Measurements from ENCODE around the gene SCCPDH. TPM values are rescaled to one million over a fixed set of nuclear protein-coding genes. Genes with fewer than 3 reads are reported as not detected.
A peak's percentile ranks its signal among the peaks of the same experiment; 100 is the strongest.

The SCCPDH gene
- total and polyA plus RNA-seq, 2 experiments from 2014 or later: 44.2 to 44.8 TPM

DNA sequence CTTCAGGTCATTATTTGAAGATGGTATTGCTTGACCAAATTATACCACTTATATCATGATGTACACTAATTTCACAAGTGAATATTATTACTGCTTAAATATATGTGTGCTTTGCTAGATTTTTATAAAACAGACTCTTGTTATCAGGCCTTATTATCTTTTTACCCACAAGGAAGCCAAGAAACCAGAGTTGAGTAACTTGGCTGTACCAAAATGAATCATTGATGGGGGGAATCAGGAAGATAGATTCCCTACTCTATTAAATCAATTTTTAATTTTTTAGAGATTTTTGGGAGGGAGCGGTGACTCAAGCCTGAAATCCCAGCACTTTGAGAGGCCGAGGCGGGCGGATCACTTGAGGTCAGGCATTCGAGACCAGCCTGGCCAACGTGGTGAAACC lies 16.0 kb upstream of the SCCPDH start:
- Histone ChIP-seq H3K27ac (no peak overlapping the region), H3K79me2 (no peaks in the 10 kb centered on the region), H3K27me3 (no peaks in the 10 kb centered on the region), H3K9me2 (replicated peaks; ENCODE audit: insufficient read depth) (no peaks in the 10 kb centered on the region), H3K36me3 (replicated peaks; ENCODE audit: insufficient read depth, low read depth) (no peaks in the 10 kb centered on the region), H2AFZ (no peak overlapping the region), H4K20me1 (ENCODE audit: insufficient read depth, poor library complexity, severe bottlenecking) (no peaks in the 10 kb centered on the region), H3K4me2 (no peak overlapping the region), H3K9me3 (ENCODE audit: low read depth) (no peaks in the 10 kb centered on the region), H3K4me1 (ENCODE audit: insufficient read depth) (no peaks in the 10 kb centered on the region), H3K4me3 (no peak overlapping the region)
- TF ChIP-seq EZH2phosphoT487 (IDR thresholded peaks at IDR 0.05; ENCODE audit: low read depth, severe bottlenecking, unreplicated experiment) (no peak), EZH2 (IDR thresholded peaks at IDR 0.05; ENCODE audit: borderline replicate concordance) (no peak)
- TF ChIP-seq, protein P1, sequence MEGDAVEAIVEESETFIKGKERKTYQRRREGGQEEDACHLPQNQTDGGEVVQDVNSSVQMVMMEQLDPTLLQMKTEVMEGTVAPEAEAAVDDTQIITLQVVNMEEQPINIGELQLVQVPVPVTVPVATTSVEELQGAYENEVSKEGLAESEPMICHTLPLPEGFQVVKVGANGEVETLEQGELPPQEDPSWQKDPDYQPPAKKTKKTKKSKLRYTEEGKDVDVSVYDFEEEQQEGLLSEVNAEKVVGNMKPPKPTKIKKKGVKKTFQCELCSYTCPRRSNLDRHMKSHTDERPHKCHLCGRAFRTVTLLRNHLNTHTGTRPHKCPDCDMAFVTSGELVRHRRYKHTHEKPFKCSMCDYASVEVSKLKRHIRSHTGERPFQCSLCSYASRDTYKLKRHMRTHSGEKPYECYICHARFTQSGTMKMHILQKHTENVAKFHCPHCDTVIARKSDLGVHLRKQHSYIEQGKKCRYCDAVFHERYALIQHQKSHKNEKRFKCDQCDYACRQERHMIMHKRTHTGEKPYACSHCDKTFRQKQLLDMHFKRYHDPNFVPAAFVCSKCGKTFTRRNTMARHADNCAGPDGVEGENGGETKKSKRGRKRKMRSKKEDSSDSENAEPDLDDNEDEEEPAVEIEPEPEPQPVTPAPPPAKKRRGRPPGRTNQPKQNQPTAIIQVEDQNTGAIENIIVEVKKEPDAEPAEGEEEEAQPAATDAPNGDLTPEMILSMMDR (IDR thresholded peaks at IDR 0.05; ENCODE audit: poor library complexity): no peak
- no peak for DNase-seq (ENCODE audit: low spot score)
- WGBS (ENCODE audit: low lambda C conversion rate, missing lambda C conversion rate): 93% methylated on average over 6 of the region's 6 CpGs

DNA sequence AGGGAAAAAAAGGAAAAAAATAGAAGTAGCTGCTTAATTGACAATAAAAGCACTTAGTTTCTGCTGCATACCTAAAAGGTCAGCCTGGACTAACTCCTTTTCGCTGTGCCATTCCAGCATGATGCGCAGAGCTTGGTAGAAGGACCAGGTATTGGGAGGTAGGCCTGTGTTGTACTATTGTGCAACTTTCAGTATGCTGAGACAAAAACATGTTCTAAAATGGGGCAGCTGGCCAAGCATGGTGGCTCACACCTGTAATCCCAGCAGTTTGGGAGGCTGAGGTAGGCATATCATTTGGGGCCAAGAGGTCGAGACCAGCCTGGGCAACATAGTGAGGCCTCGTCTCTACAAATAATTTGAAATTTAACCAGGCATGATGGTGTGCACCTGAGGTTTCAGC lies 15.0 kb upstream of the SCCPDH start:
- Histone ChIP-seq H3K4me3 (no peak overlapping the region), H3K79me2 (no peaks in the 10 kb centered on the region), H3K4me2 (peak overlapping the region; percentile 11), H3K9me2 (replicated peaks; ENCODE audit: insufficient read depth) (no peaks in the 10 kb centered on the region), H4K20me1 (ENCODE audit: insufficient read depth, poor library complexity, severe bottlenecking) (no peaks in the 10 kb centered on the region), H3K27ac (peak overlapping the region; percentile 2), H3K36me3 (replicated peaks; ENCODE audit: insufficient read depth, low read depth) (no peaks in the 10 kb centered on the region), H3K27me3 (no peaks in the 10 kb centered on the region), H3K9me3 (ENCODE audit: low read depth) (no peaks in the 10 kb centered on the region), H2AFZ (no peak overlapping the region), H3K4me1 (ENCODE audit: insufficient read depth) (no peaks in the 10 kb centered on the region)
- DNase-seq (ENCODE audit: low spot score): no peak
- 91% methylated on average over 4 of the region's 4 CpGs for WGBS (ENCODE audit: low lambda C conversion rate, missing lambda C conversion rate)
- TF ChIP-seq, protein P1 (IDR thresholded peaks at IDR 0.05; ENCODE audit: poor library complexity): no peak
- TF ChIP-seq EZH2 (IDR thresholded peaks at IDR 0.05; ENCODE audit: borderline replicate concordance): no peak

DNA sequence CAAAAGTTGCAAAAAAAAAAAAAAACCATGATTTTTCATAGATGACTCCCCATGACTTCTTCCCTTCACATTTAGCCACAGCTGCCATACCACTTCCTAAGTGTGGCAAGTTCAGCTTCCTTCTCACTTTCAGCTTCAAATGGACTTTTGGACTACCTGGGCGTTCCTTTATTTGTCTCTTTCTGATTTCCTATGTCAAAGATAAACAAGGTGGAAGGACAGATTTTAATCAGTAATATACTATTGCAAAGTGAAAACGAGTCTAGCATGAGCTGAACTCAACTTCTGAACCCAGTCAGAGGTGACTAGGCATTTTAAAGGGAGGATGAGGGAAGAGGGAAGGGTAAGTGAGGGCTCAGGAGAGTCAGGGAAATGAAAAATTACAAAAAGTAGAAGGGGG lies 14.4 kb upstream of the SCCPDH start:
- no peak overlapping the region for H2AFZ ChIP-seq
- no peak overlapping the region for H3K4me3 ChIP-seq
- WGBS (ENCODE audit: low lambda C conversion rate, missing lambda C conversion rate): 29% methylated on average over 2 of the region's 2 CpGs

More for the DNA sequence above, 14.4 kb upstream of the SCCPDH start:
- DNase-seq (ENCODE audit: low spot score): peak; percentile 57
- H3K9me3 ChIP-seq (ENCODE audit: low read depth): no peaks in the 10 kb centered on the region
- H3K27ac ChIP-seq: peak overlapping the region; percentile 28
- no peaks in the 10 kb centered on the region for H3K27me3 ChIP-seq
- peak overlapping the region; percentile 11 for H3K4me2 ChIP-seq
- no peaks in the 10 kb centered on the region for H3K9me2 ChIP-seq (replicated peaks; ENCODE audit: insufficient read depth)
- H4K20me1 ChIP-seq (ENCODE audit: insufficient read depth, poor library complexity, severe bottlenecking): no peaks in the 10 kb centered on the region
- TF ChIP-seq, protein P1 (IDR thresholded peaks at IDR 0.05; ENCODE audit: poor library complexity): no peak
- no peak for TF ChIP-seq EZH2 (IDR thresholded peaks at IDR 0.05; ENCODE audit: borderline replicate concordance)
- no peak for TF ChIP-seq EZH2phosphoT487 (IDR thresholded peaks at IDR 0.05; ENCODE audit: low read depth, severe bottlenecking, unreplicated experiment)
- no peaks in the 10 kb centered on the region for H3K4me1 ChIP-seq (ENCODE audit: insufficient read depth)
- no peaks in the 10 kb centered on the region for H3K79me2 ChIP-seq
- no peaks in the 10 kb centered on the region for H3K36me3 ChIP-seq (replicated peaks; ENCODE audit: insufficient read depth, low read depth)

All from hepatocyte (in vitro differentiated cells).